ENCODE data around the gene DYNC1I1. TPM values are rescaled to one million over a fixed set of nuclear protein-coding genes. Genes with fewer than 3 reads are reported as not detected.

Gene DYNC1I1
- total RNA-seq, 6 donors from 2014 or later: 0.46 to 3.1 (median 1.7) TPM; not detected in 1

DNA sequence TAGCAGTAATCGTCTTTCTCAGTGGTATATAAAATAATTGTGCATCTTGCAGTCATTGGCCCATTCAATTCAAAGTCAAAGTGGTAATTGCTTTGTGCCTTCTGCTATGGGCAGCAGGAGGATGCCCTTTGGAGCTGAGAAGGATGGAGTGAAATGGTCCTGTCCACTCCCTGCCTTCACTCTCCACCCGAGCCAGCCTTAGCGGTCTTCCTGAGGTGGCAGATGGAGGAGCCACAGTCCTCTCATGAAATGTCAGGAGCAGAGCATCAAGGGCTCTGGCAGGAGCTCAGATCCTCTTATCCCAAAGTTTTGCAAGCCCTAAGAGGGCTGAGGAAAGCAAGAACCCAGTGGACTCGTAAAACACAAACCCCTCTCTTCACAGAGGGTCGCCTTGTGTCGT, 199.4 kb downstream of the DYNC1I1 start:
- no peak overlapping the region for H3K4me3 ChIP-seq
- DNase-seq (no peak), ATAC-seq (ENCODE audit: low FRiP score in 2 of 2) (no peak)
- H3K9me3 ChIP-seq: no peaks in the 10 kb centered on the region
- no peaks in the 10 kb centered on the region for H3K4me1 ChIP-seq
- WGBS, 2 donors: 81 to 84% methylated on average over 6 of the region's 6 CpGs
- no peak overlapping the region for H3K27ac ChIP-seq
- H3K36me3 ChIP-seq: no peaks in the 10 kb centered on the region
- TF ChIP-seq, protein P1, sequence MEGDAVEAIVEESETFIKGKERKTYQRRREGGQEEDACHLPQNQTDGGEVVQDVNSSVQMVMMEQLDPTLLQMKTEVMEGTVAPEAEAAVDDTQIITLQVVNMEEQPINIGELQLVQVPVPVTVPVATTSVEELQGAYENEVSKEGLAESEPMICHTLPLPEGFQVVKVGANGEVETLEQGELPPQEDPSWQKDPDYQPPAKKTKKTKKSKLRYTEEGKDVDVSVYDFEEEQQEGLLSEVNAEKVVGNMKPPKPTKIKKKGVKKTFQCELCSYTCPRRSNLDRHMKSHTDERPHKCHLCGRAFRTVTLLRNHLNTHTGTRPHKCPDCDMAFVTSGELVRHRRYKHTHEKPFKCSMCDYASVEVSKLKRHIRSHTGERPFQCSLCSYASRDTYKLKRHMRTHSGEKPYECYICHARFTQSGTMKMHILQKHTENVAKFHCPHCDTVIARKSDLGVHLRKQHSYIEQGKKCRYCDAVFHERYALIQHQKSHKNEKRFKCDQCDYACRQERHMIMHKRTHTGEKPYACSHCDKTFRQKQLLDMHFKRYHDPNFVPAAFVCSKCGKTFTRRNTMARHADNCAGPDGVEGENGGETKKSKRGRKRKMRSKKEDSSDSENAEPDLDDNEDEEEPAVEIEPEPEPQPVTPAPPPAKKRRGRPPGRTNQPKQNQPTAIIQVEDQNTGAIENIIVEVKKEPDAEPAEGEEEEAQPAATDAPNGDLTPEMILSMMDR (IDR thresholded peaks at IDR 0.05): no peak
- no peak for TF ChIP-seq POLR2A (IDR thresholded peaks at IDR 0.05)
- no peak for TF ChIP-seq EP300 (IDR thresholded peaks at IDR 0.05)
- TF ChIP-seq POLR2AphosphoS5 (IDR thresholded peaks at IDR 0.05): no peak
- H3K27me3 ChIP-seq: no peaks in the 10 kb centered on the region

DNA sequence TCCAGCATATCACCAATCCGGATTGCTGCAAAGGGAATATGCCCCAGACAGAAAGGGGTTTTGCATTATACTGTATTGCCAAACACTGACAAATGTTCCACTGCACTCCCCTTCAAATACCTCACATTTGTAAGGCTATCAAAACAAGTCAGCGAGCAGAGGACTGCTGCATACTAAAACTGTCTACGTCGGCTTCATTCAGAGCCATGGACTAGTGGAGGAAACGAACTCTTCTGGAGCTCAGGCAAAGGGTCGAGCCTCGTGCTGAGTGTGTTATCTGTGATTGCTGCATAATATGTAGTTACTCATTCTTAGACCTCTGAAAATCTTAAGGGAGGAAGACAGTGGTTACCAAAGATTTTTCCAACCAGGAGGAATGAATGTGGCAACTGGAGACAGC, 200.2 kb downstream of the DYNC1I1 start:
- H3K4me3 ChIP-seq: no peak overlapping the region
- 66 to 71% methylated on average over 7 of the region's 7 CpGs for WGBS, 2 donors
- DNase-seq (no peak), ATAC-seq (ENCODE audit: low FRiP score in 2 of 2) (no peak)
- H3K27me3 ChIP-seq: no peaks in the 10 kb centered on the region
- no peak overlapping the region for H3K27ac ChIP-seq
- H3K9me3 ChIP-seq: no peaks in the 10 kb centered on the region
- TF ChIP-seq EP300 (IDR thresholded peaks at IDR 0.05): no peak
- no peak for TF ChIP-seq POLR2AphosphoS5 (IDR thresholded peaks at IDR 0.05)
- TF ChIP-seq, protein P1 (IDR thresholded peaks at IDR 0.05): no peak
- TF ChIP-seq POLR2A (IDR thresholded peaks at IDR 0.05): no peak
- H3K4me1 ChIP-seq: no peaks in the 10 kb centered on the region
- no peaks in the 10 kb centered on the region for H3K36me3 ChIP-seq

DNA sequence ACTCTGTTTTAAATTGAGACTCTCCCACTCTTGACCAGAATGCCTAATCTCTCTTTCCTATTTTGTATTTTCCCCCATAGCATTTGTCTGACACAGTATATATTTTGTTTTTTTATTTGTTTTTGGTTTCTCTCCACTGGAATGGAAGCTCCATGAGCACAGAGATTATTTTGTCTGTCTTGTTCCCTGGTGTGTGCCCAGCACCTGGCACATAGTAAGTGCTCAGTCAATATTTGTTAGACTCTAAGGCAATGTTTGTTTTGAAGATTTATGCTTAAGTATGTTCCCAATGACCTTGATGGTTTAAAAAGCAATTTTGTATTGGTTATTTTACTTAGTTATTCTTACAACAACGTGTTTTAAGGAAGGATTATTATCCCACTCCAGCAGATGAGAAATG, 201.8 kb downstream of the DYNC1I1 start:
- Histone ChIP-seq H3K27me3 (no peaks in the 10 kb centered on the region), H3K4me1 (no peaks in the 10 kb centered on the region), H3K27ac (no peak overlapping the region), H3K4me3 (no peak overlapping the region), H3K9me3 (no peaks in the 10 kb centered on the region), H3K36me3 (no peaks in the 10 kb centered on the region)
- DNase-seq (no peak), ATAC-seq (ENCODE audit: low FRiP score in 2 of 2) (no peak)
- WGBS, 2 donors: 0 to 42% methylated on average over 1 of the region's 1 CpG
- no peak for TF ChIP-seq POLR2A (IDR thresholded peaks at IDR 0.05)
- TF ChIP-seq EP300 (IDR thresholded peaks at IDR 0.05): no peak
- TF ChIP-seq, protein P1 (IDR thresholded peaks at IDR 0.05): no peak
- TF ChIP-seq POLR2AphosphoS5 (IDR thresholded peaks at IDR 0.05): no peak

DNA sequence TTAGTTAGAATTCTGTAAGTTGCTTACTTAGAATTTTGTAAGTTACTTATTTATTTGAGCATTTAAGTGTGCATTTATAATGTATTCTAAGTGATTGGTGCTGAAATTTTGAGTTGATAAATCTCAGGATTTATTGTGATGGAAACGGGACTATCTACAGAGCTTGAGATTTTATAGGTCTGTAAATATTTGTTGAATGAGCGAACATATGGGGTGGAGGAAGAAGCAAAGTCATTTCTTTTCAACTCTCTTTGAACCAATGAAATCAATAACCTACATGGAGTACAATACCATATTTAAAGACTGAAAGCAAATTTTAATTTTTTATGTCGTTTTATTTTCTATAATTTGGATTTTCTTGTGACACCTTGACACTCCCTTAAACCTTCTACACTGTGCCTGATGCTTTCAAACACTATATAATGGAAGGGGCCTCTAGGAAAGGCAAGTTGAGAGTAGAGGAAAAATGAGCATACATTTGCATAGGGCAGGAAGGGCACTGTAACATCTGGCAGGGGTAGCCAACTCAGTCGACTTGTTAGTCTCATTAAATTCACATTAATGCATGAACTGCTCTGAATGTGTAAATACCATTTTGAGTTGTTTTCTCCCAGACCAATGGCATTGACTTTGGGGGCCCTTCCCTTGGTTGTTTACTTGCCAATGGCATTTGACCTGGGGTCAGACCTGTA, 204.2 kb downstream of the DYNC1I1 start:
- H3K27ac ChIP-seq: no peak overlapping the region
- H3K27me3 ChIP-seq: no peaks in the 10 kb centered on the region
- no peak for DNase-seq
- no peaks in the 10 kb centered on the region for H3K9me3 ChIP-seq
- H3K36me3 ChIP-seq: no peaks in the 10 kb centered on the region
- ATAC-seq (ENCODE audit: low FRiP score in 2 of 2): no peak
- H3K4me1 ChIP-seq: no peaks in the 10 kb centered on the region
- no peak overlapping the region for H3K4me3 ChIP-seq
- 69 to 80% methylated on average over 4 of the region's 4 CpGs for WGBS, 2 donors
- TF ChIP-seq EP300 (IDR thresholded peaks at IDR 0.05) (no peak), POLR2AphosphoS5 (IDR thresholded peaks at IDR 0.05) (no peak), POLR2A (IDR thresholded peaks at IDR 0.05) (no peak)
- TF ChIP-seq, protein P1 (IDR thresholded peaks at IDR 0.05): no peak

DNA sequence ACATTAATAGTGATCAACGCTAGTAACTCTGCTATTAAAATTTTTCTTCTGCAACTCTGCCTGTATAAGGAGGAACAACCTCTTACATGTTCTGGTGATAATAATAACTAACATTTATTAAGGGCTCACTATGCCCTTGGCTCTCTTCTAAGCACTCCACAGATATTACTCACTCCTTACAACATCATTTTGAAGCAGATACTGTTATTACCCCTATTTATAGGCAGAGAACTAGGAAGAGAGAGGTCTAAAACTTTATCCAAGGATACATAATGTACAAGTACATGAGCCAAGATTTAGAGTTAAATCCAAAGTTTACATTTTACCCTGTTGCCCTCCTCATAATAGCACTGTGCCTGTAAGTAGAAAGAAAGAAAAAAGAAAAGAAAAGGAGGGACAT, 205.6 kb downstream of the DYNC1I1 start:
- H3K36me3 ChIP-seq: no peaks in the 10 kb centered on the region
- WGBS, 2 donors: 95 to 97% methylated on average over 1 of the region's 1 CpG
- TF ChIP-seq POLR2A (IDR thresholded peaks at IDR 0.05): no peak
- TF ChIP-seq, protein P1 (IDR thresholded peaks at IDR 0.05): no peak
- TF ChIP-seq POLR2AphosphoS5 (IDR thresholded peaks at IDR 0.05): no peak
- no peak for TF ChIP-seq EP300 (IDR thresholded peaks at IDR 0.05)

More for the DNA sequence above, 205.6 kb downstream of the DYNC1I1 start:
- Histone ChIP-seq H3K27me3 (no peaks in the 10 kb centered on the region), H3K4me3 (no peak overlapping the region), H3K4me1 (no peaks in the 10 kb centered on the region), H3K27ac (no peak overlapping the region), H3K9me3 (no peaks in the 10 kb centered on the region)
- DNase-seq (no peak), ATAC-seq (ENCODE audit: low FRiP score in 2 of 2) (no peak)

Measured in upper lobe of left lung (tissue), 6 donors.